SK-N-MC (cell line): ENCODE results near the gene PDCD1.
"Not testable (repeated sequence)": the region's sequence is repeated elsewhere in the genome, so short reads cannot be mapped to it uniquely, and the experiment has no call there.

ENCODE experiments used
- EZH2 ChIP-seq: fragments of 200-600 bp; sonication (generic); IDR thresholded peaks from one replicate; pipeline ENCODE4 v1.6.1; 2017; ENCODE audit warnings: antibody characterized with exemption
- POLR2AphosphoS5 ChIP-seq: IDR thresholded peaks from 2 replicates; pipeline ENCODE4 v1.6.1; 2012; ENCODE audit warnings: mild to moderate bottlenecking, low read depth, low read length, borderline replicate concordance

GRCh38 chr2:241817821-241818215 is 40.9 kb downstream of the PDCD1 start:
- TF ChIP-seq EZH2, POLR2AphosphoS5: not testable (repeated sequence)
